HepG2 (cell line): ENCODE measurements around the gene FOSB. TPM values are rescaled to one million over a fixed set of nuclear protein-coding genes. Genes with fewer than 3 reads are reported as not detected.

Experiments
- ATAC-seq: fragments of 200-7000 bp; cut with Tn5 transposase; 3 replicates; pipeline ENCODE4 v1.9.1; 2020; ENCODE audit warnings: mild to moderate bottlenecking, moderate library complexity
- BruUV-seq: library from RNA; stranded (reverse); fragments of 400-500 nt; replicated peaks from 2 replicates; lab custom pipeline; 2021; lab: Mats Ljungman, UMichigan
- CTCF ChIA-PET: fragments of 300-600 bp; formaldehyde crosslinking; extraction: SDS; loops from one replicate; lab custom pipeline; 2021; ENCODE audit warnings: low total read pairs, inconsistent platforms, low intra/inter-chr PET ratio; lab: Yijun Ruan, JAX
- POLR2A ChIA-PET: fragments of 350-600 bp; sonication (Branson Sonifier 250); formaldehyde crosslinking; loops from one replicate; lab custom pipeline; 2020; ENCODE audit warnings: antibody characterized with exemption, inconsistent platforms; lab: Yijun Ruan, JAX
- DNase-seq: peaks from one replicate; pipeline ENCODE4 v3.0.0-alpha.2; 2015; ENCODE audit warnings: low spot score
- FAIRE-seq: peaks from 3 replicates; lab custom pipeline; 2011; peaks lifted over from hg19 to GRCh38; lab: Jason Lieb, UNC
- H2AFZ ChIP-seq: one replicate; pipeline ENCODE4 v1.6.1; 2011; ENCODE audit warnings: low read length, inconsistent platforms
- H3K27ac ChIP-seq: fragments of 300-600 bp; 3 replicates; pipeline ENCODE4 v1.8.0; 2011; ENCODE audit warnings: mixed run types, mild to moderate bottlenecking, mixed read lengths, low read length, inconsistent platforms; ENCODE audit not compliant: insufficient read depth; ENCODE audit errors: extremely low read length
- H3K27me3 ChIP-seq, 2 experiments: fragments of 200-600 bp in 1 of 2; 2 replicates in 1 of 2; 3 replicates in 1 of 2; pipeline versions ENCODE4 v1.6.0 to v1.8.0; 2011; ENCODE audit warnings: low read length in 2 of 2, mild to moderate bottlenecking in 2 of 2, moderate library complexity in 2 of 2, inconsistent platforms in 1 of 2; ENCODE audit not compliant: insufficient read depth in 2 of 2, control insufficient read depth in 1 of 2
- H3K36me3 ChIP-seq, 2 experiments: fragments of 200-600 bp in 1 of 2; replicated peaks in 1 of 2; 2 replicates in 1 of 2; 3 replicates in 1 of 2; pipeline versions ENCODE4 v1.5.1 to v1.8.0; 2011; ENCODE audit warnings: low read length in 2 of 2, inconsistent platforms in 1 of 2; ENCODE audit not compliant: insufficient read depth in 2 of 2, control insufficient read depth in 1 of 2
- H3K4me1 ChIP-seq: 2 replicates; pipeline ENCODE4 v1.5.1; 2012; ENCODE audit warnings: low read length, inconsistent platforms; ENCODE audit not compliant: insufficient read depth
- H3K4me2 ChIP-seq: 2 replicates; pipeline ENCODE4 v1.6.0; 2011; ENCODE audit warnings: low read depth, low read length, inconsistent platforms
- H3K4me3 ChIP-seq, 3 experiments: fragments of 200-600 bp in 1 of 3; sonication (generic), shearing (Covaris generic) in 1 of 3; replicated peaks in 1 of 3; 2 replicates each; pipeline ENCODE4 v1.5.1; 2011 to 2016; ENCODE audit warnings: low read length in 3 of 3, inconsistent platforms in 2 of 3, low read depth in 2 of 3, mild to moderate bottlenecking in 2 of 3, control low read depth in 1 of 3, mixed read lengths in 1 of 3; ENCODE audit not compliant: insufficient read depth in 1 of 3
- H3K79me2 ChIP-seq: one replicate; pipeline ENCODE4 v1.6.1; 2011; ENCODE audit warnings: low read length, inconsistent platforms; ENCODE audit not compliant: insufficient read depth
- H3K9ac ChIP-seq: 2 replicates; pipeline ENCODE4 v1.6.0; 2011; ENCODE audit warnings: mild to moderate bottlenecking, low read depth, low read length, inconsistent platforms; ENCODE audit not compliant: insufficient read depth
- H3K9me3 ChIP-seq: 2 replicates; pipeline ENCODE4 v1.5.1; 2012; ENCODE audit warnings: mild to moderate bottlenecking, low read length
- H4K20me1 ChIP-seq: 2 replicates; pipeline ENCODE4 v1.6.0; 2011; ENCODE audit warnings: inconsistent platforms, mild to moderate bottlenecking, low read length, moderate library complexity; ENCODE audit not compliant: insufficient read depth
- AGO1 ChIP-seq: fragments of 200-400 bp; formaldehyde crosslinking; IDR thresholded peaks from 2 replicates; pipeline ENCODE4 v1.6.1; 2017; ENCODE audit warnings: mild to moderate bottlenecking, low read depth, low read length, moderate library complexity; ENCODE audit not compliant: poor library complexity, severe bottlenecking
- CENPT ChIP-seq: sonication (generic); formaldehyde crosslinking; IDR thresholded peaks from 2 replicates; pipeline ENCODE4 v1.8.0; 2022; ENCODE audit warnings: low read depth, mild to moderate bottlenecking, moderate library complexity, missing genetic modification reagents
- CHD2 ChIP-seq: IDR thresholded peaks from 2 replicates; pipeline ENCODE4 v1.6.1; 2011; ENCODE audit warnings: low read depth, low read length, improper control_type of control experiment
- CHD4 ChIP-seq: fragments of 200-600 bp; sonication (generic); IDR thresholded peaks from 2 replicates; pipeline ENCODE4 v1.7.0; 2017; ENCODE audit warnings: mild to moderate bottlenecking, low read length, borderline replicate concordance
- HNRNPK ChIP-seq: fragments of 200-400 bp; formaldehyde crosslinking; IDR thresholded peaks from 2 replicates; pipeline ENCODE4 v1.6.1; 2018; ENCODE audit warnings: low read length, low read depth, moderate library complexity, mild to moderate bottlenecking; ENCODE audit not compliant: poor library complexity, severe bottlenecking
- IRF2 ChIP-seq: IDR thresholded peaks from 2 replicates; pipeline ENCODE4 v1.6.1; 2018; ENCODE audit warnings: missing genetic modification reagents, missing compliant biosample characterization
- SAP130 ChIP-seq: IDR thresholded peaks from 2 replicates; pipeline ENCODE4 v1.6.1; 2016; ENCODE audit warnings: low read depth
- SIX4 ChIP-seq: sonication (generic); formaldehyde crosslinking; IDR thresholded peaks from 2 replicates; pipeline ENCODE4 v1.4.0; 2020; ENCODE audit warnings: missing genetic modification reagents
- SP5 ChIP-seq: IDR thresholded peaks from 2 replicates; pipeline ENCODE4 v1.6.1; 2016; ENCODE audit warnings: low read depth, borderline replicate concordance
- ZNF547 ChIP-seq: sonication (generic); formaldehyde crosslinking; IDR thresholded peaks from 2 replicates; pipeline ENCODE4 v1.5.1; 2020; ENCODE audit warnings: mild to moderate bottlenecking, missing genetic modification reagents
- ZNF558 ChIP-seq: sonication (generic); formaldehyde crosslinking; IDR thresholded peaks from 2 replicates; pipeline ENCODE4 v1.9.0; 2022; ENCODE audit warnings: mild to moderate bottlenecking, missing genetic modification reagents, borderline replicate concordance
- WGBS: methylation state at CpG from one replicate; pipeline ENCODE4 v1.1.6; 2017; ENCODE audit warnings: low lambda C conversion rate; 5-methylcytosine and 5-hydroxymethylcytosine counted together
- in situ Hi-C: cut with HindIII; loops from 2 replicates; pipeline ENCODE4 v1.10.0; 2017; ENCODE audit warnings: low pct_unique_long_range_greater_than_20kb; ENCODE audit not compliant: extremely low pct_ligation_motif_present
- intact Hi-C: fragments of 100-400 bp; cut with micrococcal nuclease; formaldehyde crosslinking; loops from one replicate; pipeline ENCODE4 v1.10.0; 2022; ENCODE audit not compliant: unreplicated experiment
- polyA plus RNA-seq, 8 experiments: library from polyadenylated mRNA; depleted of rRNA in 3 of 8; stranded (reverse) in 7 of 8; unstranded in 1 of 8; fragments of >200 nt; fragmentation: Illumina TruSeq in 4 of 8; extraction: Trizol in 4 of 8; gene quantifications; 2 replicates each; pipeline versions ENCODE4 v1.2.1 to v1.2.3, GENCODE V29; 2011 to 2016; ENCODE audit warnings: low read depth in 4 of 8, missing spikeins in 1 of 8, mixed read lengths in 1 of 8; ENCODE audit not compliant: insufficient read depth in 1 of 8
- total RNA-seq, 5 experiments: library from RNA; depleted of rRNA; stranded (reverse); fragments of >200 nt; fragmentation: Illumina TruSeq; extraction: Trizol; gene quantifications; 2 replicates each; pipeline ENCODE4 v1.2.3, GENCODE V29; 2016; ENCODE audit warnings: low read depth in 1 of 5
- TF ChIP-seq, protein P1 (sequence below): sonication (generic); formaldehyde crosslinking; IDR thresholded peaks from 2 replicates; pipeline ENCODE4 v1.5.0; 2020; ENCODE audit warnings: mild to moderate bottlenecking, missing genetic modification reagents, moderate library complexity
- TF ChIP-seq, protein P2 (sequence below): IDR thresholded peaks from 2 replicates; pipeline ENCODE4 v1.6.1; 2016; ENCODE audit warnings: missing compliant biosample characterization, missing genetic modification reagents, borderline replicate concordance
- TF ChIP-seq, protein P3 (sequence below): sonication (generic); formaldehyde crosslinking; IDR thresholded peaks from 2 replicates; pipeline ENCODE4 v1.4.0; 2020; ENCODE audit warnings: missing genetic modification reagents, low read depth, mild to moderate bottlenecking, borderline replicate concordance

Gene FOSB
- total and polyA plus RNA-seq, 2 of the 13 experiments (the other 11 are each of a cell fraction or from before 2014, with no cell fraction given): 2.8 to 6.0 TPM

DNA sequence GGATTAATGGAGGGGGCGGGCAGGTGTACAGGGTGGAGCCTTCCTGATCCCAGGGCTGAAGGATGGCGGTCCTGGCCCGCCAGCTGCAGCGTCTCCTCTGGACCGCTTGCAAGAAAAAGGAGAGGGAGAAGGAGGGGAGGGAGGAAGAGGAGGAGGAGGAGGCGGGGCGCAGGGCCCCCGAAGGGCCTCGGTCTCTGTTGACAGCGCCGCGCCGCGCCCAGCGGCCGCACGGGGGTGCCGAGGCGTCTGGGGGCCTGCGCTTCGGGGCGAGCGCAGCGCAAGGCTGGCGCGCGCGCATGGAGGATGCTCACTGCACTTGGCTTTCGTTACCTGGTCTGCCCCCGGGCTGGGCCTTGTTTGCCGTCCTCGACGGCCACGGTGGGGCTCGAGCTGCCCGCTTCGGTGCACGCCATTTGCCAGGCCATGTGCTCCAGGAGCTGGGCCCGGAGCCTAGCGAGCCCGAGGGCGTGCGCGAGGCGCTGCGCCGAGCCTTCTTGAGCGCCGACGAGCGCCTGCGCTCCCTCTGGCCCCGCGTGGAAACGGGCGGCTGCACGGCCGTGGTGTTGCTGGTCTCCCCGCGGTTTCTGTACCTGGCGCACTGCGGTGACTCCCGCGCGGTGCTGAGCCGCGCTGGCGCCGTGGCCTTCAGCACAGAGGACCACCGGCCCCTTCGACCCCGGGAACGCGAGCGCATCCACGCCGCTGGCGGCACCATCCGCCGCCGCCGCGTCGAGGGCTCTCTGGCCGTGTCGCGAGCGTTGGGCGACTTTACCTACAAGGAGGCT, 30.8 kb downstream of the FOSB start, which contains the start of gene PPM1N:
Gene PPM1N (plus strand): TSS at position 33 of the 785 bp plus-strand sequence. CDS start 30 bp downstream, at position 63.
- DNase-seq (no peak), ATAC-seq (peak; percentile 54), FAIRE-seq (no peak)
- intact Hi-C loops (loop anchor here (5.0 kb wide), 1 partner anchor 144 kb away; no protein-coding TSS in a partner anchor), in situ Hi-C loops (no loop called here)
- no peaks in the 10 kb centered on the region for H3K9me3 ChIP-seq
- BruUV-seq: no TSS peak
- H3K27me3 ChIP-seq: no peaks in the 10 kb centered on the region; a peak in 1 of 5 replicates
- peak within 1 kb of the TSS; percentile 60 to 74 (median 64) for H3K4me3 ChIP-seq
- no peaks in the 10 kb centered on the region for H3K36me3 ChIP-seq
- no peaks in the 10 kb centered on the region for H4K20me1 ChIP-seq
- peak within 1 kb of the TSS; percentile 54; the same call in 1 of the 2 replicates for H3K9ac ChIP-seq
- WGBS: 66% methylated on average over 65 of the region's 89 CpGs
- peak within 1 kb of the TSS; percentile 94 for H3K4me2 ChIP-seq
- no peaks in the 10 kb centered on the region for H3K79me2 ChIP-seq
- ChIA-PET POLR2A (interaction anchor here (1.2 kb wide), 1 partner anchor 31 kb away, joined by 4 read pairs; the partner anchor contains the start of gene FOSB), CTCF (no interaction called here)
- H3K27ac ChIP-seq: no peak within 1 kb of the TSS
- peak within 1 kb of the TSS; percentile 6 for H2AFZ ChIP-seq
- peaks cover 44% of the 10 kb centered on the region for H3K4me1 ChIP-seq
- no peak for TF ChIP-seq CHD2
- TF ChIP-seq, protein P1, sequence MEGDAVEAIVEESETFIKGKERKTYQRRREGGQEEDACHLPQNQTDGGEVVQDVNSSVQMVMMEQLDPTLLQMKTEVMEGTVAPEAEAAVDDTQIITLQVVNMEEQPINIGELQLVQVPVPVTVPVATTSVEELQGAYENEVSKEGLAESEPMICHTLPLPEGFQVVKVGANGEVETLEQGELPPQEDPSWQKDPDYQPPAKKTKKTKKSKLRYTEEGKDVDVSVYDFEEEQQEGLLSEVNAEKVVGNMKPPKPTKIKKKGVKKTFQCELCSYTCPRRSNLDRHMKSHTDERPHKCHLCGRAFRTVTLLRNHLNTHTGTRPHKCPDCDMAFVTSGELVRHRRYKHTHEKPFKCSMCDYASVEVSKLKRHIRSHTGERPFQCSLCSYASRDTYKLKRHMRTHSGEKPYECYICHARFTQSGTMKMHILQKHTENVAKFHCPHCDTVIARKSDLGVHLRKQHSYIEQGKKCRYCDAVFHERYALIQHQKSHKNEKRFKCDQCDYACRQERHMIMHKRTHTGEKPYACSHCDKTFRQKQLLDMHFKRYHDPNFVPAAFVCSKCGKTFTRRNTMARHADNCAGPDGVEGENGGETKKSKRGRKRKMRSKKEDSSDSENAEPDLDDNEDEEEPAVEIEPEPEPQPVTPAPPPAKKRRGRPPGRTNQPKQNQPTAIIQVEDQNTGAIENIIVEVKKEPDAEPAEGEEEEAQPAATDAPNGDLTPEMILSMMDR (CRISPR knock-in tag): peak; percentile 38; the same call in 1 of the 2 replicates
- TF ChIP-seq IRF2 (CRISPR knock-in tag): no peak
- peak; percentile 59 for TF ChIP-seq SP5
- TF ChIP-seq AGO1: no peak
- TF ChIP-seq SAP130 (CRISPR knock-in tag): 0 out of 2 replicates have a peak, but pooled peaks have one; percentile 33
- no peak for TF ChIP-seq CENPT (CRISPR knock-in tag)
- TF ChIP-seq, protein P2, sequence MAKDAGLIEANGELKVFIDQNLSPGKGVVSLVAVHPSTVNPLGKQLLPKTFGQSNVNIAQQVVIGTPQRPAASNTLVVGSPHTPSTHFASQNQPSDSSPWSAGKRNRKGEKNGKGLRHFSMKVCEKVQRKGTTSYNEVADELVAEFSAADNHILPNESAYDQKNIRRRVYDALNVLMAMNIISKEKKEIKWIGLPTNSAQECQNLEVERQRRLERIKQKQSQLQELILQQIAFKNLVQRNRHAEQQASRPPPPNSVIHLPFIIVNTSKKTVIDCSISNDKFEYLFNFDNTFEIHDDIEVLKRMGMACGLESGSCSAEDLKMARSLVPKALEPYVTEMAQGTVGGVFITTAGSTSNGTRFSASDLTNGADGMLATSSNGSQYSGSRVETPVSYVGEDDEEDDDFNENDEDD: 0 out of 2 replicates have a peak, but pooled peaks have one; percentile 3
- TF ChIP-seq SIX4 (CRISPR knock-in tag): no peak
- TF ChIP-seq ZNF547 (CRISPR knock-in tag): no peak
- TF ChIP-seq CHD4: no peak
- no peak for TF ChIP-seq ZNF558 (CRISPR knock-in tag)
- TF ChIP-seq, protein P3, sequence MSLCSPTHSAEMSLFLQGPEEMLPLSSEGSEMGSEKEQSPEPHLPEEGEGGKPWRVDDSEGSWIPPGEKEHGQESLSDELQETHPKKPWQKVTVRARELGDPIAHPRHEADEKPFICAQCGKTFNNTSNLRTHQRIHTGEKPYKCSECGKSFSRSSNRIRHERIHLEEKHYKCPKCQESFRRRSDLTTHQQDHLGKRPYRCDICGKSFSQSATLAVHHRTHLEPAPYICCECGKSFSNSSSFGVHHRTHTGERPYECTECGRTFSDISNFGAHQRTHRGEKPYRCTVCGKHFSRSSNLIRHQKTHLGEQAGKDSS (CRISPR knock-in tag): 0 out of 2 replicates have a peak, but pooled peaks have one; percentile 46
- peak; percentile 92 for TF ChIP-seq HNRNPK
